PC-9 (cell line): ENCODE data around the gene AXIN2. TPM values are rescaled to one million over a fixed set of nuclear protein-coding genes. Genes with fewer than 3 reads are reported as not detected.

Source experiments
- BruUV-seq: library from RNA; stranded (reverse); fragments of 400-500 nt; replicated peaks from 2 replicates; lab custom pipeline; 2021; lab: Mats Ljungman, UMichigan
- CTCF ChIA-PET: fragments of 300-600 bp; sonication (Branson Sonifier 250); formaldehyde crosslinking; loops from one replicate; lab custom pipeline; 2022; ENCODE audit warnings: antibody characterized with exemption; lab: Charles Lee
- POLR2A ChIA-PET: fragments of 300-600 bp; sonication (Branson Sonifier 250); formaldehyde crosslinking; loops from one replicate; lab custom pipeline; 2022; ENCODE audit warnings: antibody characterized with exemption; ENCODE audit not compliant: unreplicated experiment; lab: Charles Lee
- DNase-seq, 2 experiments: peaks; one replicate each; pipeline versions ENCODE4 v3.0.0 to v3.0.0-alpha.2; 2015 to 2022; ENCODE audit warnings: mixed read lengths in 1 of 2
- H2AFZ ChIP-seq: fragments of 200-600 bp; sonication (generic); 2 replicates; pipeline ENCODE4 v1.8.1; 2017; ENCODE audit warnings: antibody characterized with exemption
- H3F3A ChIP-seq: fragments of 200-600 bp; sonication (generic); 2 replicates; pipeline ENCODE4 v1.8.1; 2017; ENCODE audit warnings: antibody characterized with exemption, mild to moderate bottlenecking, low read depth; ENCODE audit not compliant: insufficient read depth
- H3K27ac ChIP-seq: fragments of 200-600 bp; sonication (generic); 2 replicates; pipeline ENCODE4 v1.6.1; 2016; ENCODE audit warnings: mixed run types
- H3K27me3 ChIP-seq: fragments of 200-600 bp; sonication (generic); 2 replicates; pipeline ENCODE4 v1.6.1; 2016; ENCODE audit warnings: low read depth, mixed run types; ENCODE audit not compliant: insufficient read depth
- H3K36me3 ChIP-seq: fragments of 200-600 bp; sonication (generic); 2 replicates; pipeline ENCODE4 v1.6.1; 2016; ENCODE audit warnings: low read depth, mixed run types
- H3K4me1 ChIP-seq: fragments of 200-600 bp; sonication (generic); replicated peaks from 2 replicates; pipeline ENCODE4 v1.6.1; 2016; ENCODE audit warnings: mixed run types; ENCODE audit not compliant: insufficient read depth
- H3K4me2 ChIP-seq: fragments of 200-600 bp; sonication (generic); 2 replicates; pipeline ENCODE4 v1.6.1; 2017; ENCODE audit warnings: mixed run types
- H3K4me3 ChIP-seq: fragments of 200-600 bp; sonication (generic); 2 replicates; pipeline ENCODE4 v1.6.1; 2016; ENCODE audit warnings: mixed run types
- H3K79me2 ChIP-seq: fragments of 200-600 bp; sonication (generic); 2 replicates; pipeline ENCODE4 v1.6.1; 2017; ENCODE audit warnings: low read depth, mixed run types
- H3K9me2 ChIP-seq: fragments of 200-600 bp; sonication (generic); 2 replicates; pipeline ENCODE4 v1.8.1; 2017; ENCODE audit warnings: mild to moderate bottlenecking; ENCODE audit not compliant: insufficient read depth
- H3K9me3 ChIP-seq: fragments of 200-600 bp; sonication (generic); 2 replicates; pipeline ENCODE4 v1.8.1; 2016; ENCODE audit warnings: low read depth; ENCODE audit not compliant: insufficient read depth
- H4K20me1 ChIP-seq: fragments of 200-600 bp; sonication (generic); 2 replicates; pipeline ENCODE4 v1.8.1; 2017; ENCODE audit not compliant: insufficient read depth
- CTCF ChIP-seq: fragments of 200-600 bp; sonication (generic); conservative IDR thresholded peaks from 2 replicates; pipeline ENCODE4 v1.6.1; 2017; ENCODE audit warnings: mixed run types, antibody characterized with exemption, mild to moderate bottlenecking, moderate library complexity
- EZH2 ChIP-seq: fragments of 200-600 bp; sonication (generic); IDR thresholded peaks from 2 replicates; pipeline ENCODE4 v1.8.0; 2017; ENCODE audit warnings: antibody characterized with exemption, low read depth
- intact Hi-C: fragments of 100-400 bp; cut with micrococcal nuclease; formaldehyde crosslinking; loops from one replicate; pipeline ENCODE4 v1.10.0; 2022; ENCODE audit not compliant: unreplicated experiment
- total RNA-seq: library from RNA; stranded (reverse); gene quantifications from 2 replicates; pipeline ENCODE4 v1.2.3, GENCODE V29; 2021

The AXIN2 gene
- total RNA-seq, 1 experiment from 2014 or later = 0.24 TPM

- Histone ChIP-seq H3K36me3 (no peaks in the 10 kb centered on the region), H4K20me1 (no peaks in the 10 kb centered on the region), H3K9me2 (no peaks in the 10 kb centered on the region), H3K4me2 (no peak overlapping the region), H3K27me3 (no peaks in the 10 kb centered on the region), H3K79me2 (no peaks in the 10 kb centered on the region), H3F3A (no peaks in the 10 kb centered on the region), H3K4me3 (no peak overlapping the region), H2AFZ (no peak overlapping the region), H3K4me1 (peaks cover 7% of the 10 kb centered on the region; the same call in 1 of the 2 replicates), H3K9me3 (no peaks in the 10 kb centered on the region), H3K27ac (no peak overlapping the region)
- POLR2A ChIA-PET = no interaction called here
- no peak for TF ChIP-seq EZH2
- no peak for TF ChIP-seq CTCF
- BruUV-seq = no TSS peak
- CTCF ChIA-PET = no interaction called here
- intact Hi-C loops = no loop called here
- peak in 1 of 2 experiments; percentile 32 for DNase-seq
Observed at GRCh38 chr17:65529761-65530522, 31.5 kb downstream of the AXIN2 start.

DNA sequence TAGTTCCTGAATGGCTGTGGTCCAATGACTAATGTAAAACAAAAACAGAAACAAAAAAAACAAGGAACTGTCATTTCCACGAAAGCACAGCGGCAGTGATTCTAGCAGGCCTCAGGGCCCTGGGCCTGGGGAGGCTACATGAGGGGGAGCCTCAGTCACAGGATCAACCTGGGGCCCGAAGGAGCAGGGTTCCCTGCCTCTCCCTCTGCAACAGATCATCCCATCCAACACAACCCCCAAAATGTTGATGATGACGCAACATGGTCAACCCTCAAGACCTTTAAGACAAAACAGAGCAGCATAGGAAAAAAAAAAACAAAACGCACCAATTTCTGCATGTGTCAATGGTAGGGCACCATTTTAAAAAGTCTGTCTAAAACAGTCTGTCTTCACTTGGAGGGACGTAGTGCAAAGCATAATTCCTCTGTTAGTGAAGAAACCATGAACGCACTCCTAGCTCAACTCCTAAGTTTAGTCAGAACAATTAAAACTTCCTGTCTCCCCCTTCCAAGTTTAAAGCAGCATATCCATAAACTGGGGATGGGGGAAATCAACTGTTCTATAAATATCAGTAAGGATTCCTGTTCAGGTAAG is 32.3 kb downstream of the AXIN2 start:
- Histone ChIP-seq H3K4me3 (no peak overlapping the region), H3K9me2 (no peaks in the 10 kb centered on the region), H3K4me1 (peaks cover 7% of the 10 kb centered on the region; the same call in 1 of the 2 replicates), H4K20me1 (no peaks in the 10 kb centered on the region), H3K27ac (no peak overlapping the region), H3K79me2 (no peaks in the 10 kb centered on the region), H3F3A (no peaks in the 10 kb centered on the region), H3K36me3 (no peaks in the 10 kb centered on the region), H2AFZ (no peak overlapping the region), H3K9me3 (no peaks in the 10 kb centered on the region), H3K4me2 (no peak overlapping the region), H3K27me3 (no peaks in the 10 kb centered on the region)
- TF ChIP-seq CTCF (no peak), EZH2 (no peak)
- intact Hi-C loops = no loop called here
- POLR2A ChIA-PET = no interaction called here
- BruUV-seq = no TSS peak
- no peak for DNase-seq
- CTCF ChIA-PET = no interaction called here

GRCh38 chr17:65527857-65528591 is 33.4 kb downstream of the AXIN2 start:
- H2AFZ ChIP-seq = no peak overlapping the region
- H3K4me2 ChIP-seq = no peak overlapping the region
- H3K9me3 ChIP-seq = no peaks in the 10 kb centered on the region
- ChIA-PET CTCF (no interaction called here), POLR2A (no interaction called here)
- H3K4me3 ChIP-seq = no peak overlapping the region
- H3K27ac ChIP-seq = no peak overlapping the region
- H3K36me3 ChIP-seq = no peaks in the 10 kb centered on the region
- peaks cover 17% of the 10 kb centered on the region for H3K4me1 ChIP-seq
- H3K27me3 ChIP-seq = no peaks in the 10 kb centered on the region
- no peak for TF ChIP-seq CTCF
- no peak for TF ChIP-seq EZH2
- no TSS peak for BruUV-seq
- no peaks in the 10 kb centered on the region; the same call in 1 of the 2 replicates for H3F3A ChIP-seq
- no peak for DNase-seq
- H3K79me2 ChIP-seq = no peaks in the 10 kb centered on the region
- intact Hi-C loops = no loop called here
- H4K20me1 ChIP-seq = no peaks in the 10 kb centered on the region
- no peaks in the 10 kb centered on the region for H3K9me2 ChIP-seq
